Kidney (tissue), 14 donors: ENCODE data around the gene ELK3. TPM values are rescaled to one million over a fixed set of nuclear protein-coding genes. Genes with fewer than 3 reads are reported as not detected.
A peak's percentile ranks its signal among the peaks of the same experiment; 100 is the strongest.

Source experiments
- DNase-seq, 5 donors: peaks; one replicate each; pipeline ENCODE4 v3.0.0-alpha.2; 2013 to 2020
- FAIRE-seq: peaks from 2 replicates; lab custom pipeline; 2012; peaks lifted over from hg19 to GRCh38; lab: Jason Lieb, UNC
- H3K27ac ChIP-seq, 2 donors: one replicate each; pipeline ENCODE4 v1.7.0; 2013; ENCODE audit warnings: low read depth in 2 of 2, low read length in 2 of 2, inconsistent platforms in 1 of 2
- H3K27me3 ChIP-seq: one replicate; pipeline ENCODE4 v1.7.1; 2013; ENCODE audit warnings: low read length, inconsistent platforms; ENCODE audit not compliant: control insufficient read depth, insufficient read depth
- H3K36me3 ChIP-seq, 3 donors: one replicate each; pipeline versions ENCODE4 v1.7.0 to v1.7.1; 2013; ENCODE audit warnings: low read length in 3 of 3, control low read depth in 1 of 3, inconsistent platforms in 1 of 3; ENCODE audit not compliant: insufficient read depth in 3 of 3, control insufficient read depth in 2 of 3
- H3K4me1 ChIP-seq, 3 donors: one replicate each; pipeline versions ENCODE4 v1.7.0 to v1.7.1; 2013; ENCODE audit warnings: low read length in 3 of 3, inconsistent platforms in 1 of 3, low read depth in 1 of 3; ENCODE audit not compliant: control insufficient read depth in 2 of 3, insufficient read depth in 2 of 3
- H3K4me3 ChIP-seq, 3 donors: one replicate each; pipeline versions ENCODE4 v1.7.0 to v1.8.1; 2013; ENCODE audit warnings: low read length in 3 of 3, control low read depth in 1 of 3, inconsistent platforms in 1 of 3
- H3K9ac ChIP-seq, 3 donors: one replicate each; pipeline versions ENCODE4 v1.7.0 to v1.7.1; 2013; ENCODE audit warnings: low read length in 3 of 3, control low read depth in 1 of 3, inconsistent platforms in 1 of 3
- H3K9me3 ChIP-seq, 3 donors: one replicate each; pipeline versions ENCODE4 v1.7.0 to v1.7.1; 2013; ENCODE audit warnings: low read length in 3 of 3, control low read depth in 1 of 3, inconsistent platforms in 1 of 3; ENCODE audit not compliant: control insufficient read depth in 2 of 3, insufficient read depth in 1 of 3
- CTCF ChIP-seq: IDR thresholded peaks from 3 replicates; pipeline ENCODE4 v1.5.1; 2012; ENCODE audit warnings: mild to moderate bottlenecking, moderate library complexity, borderline replicate concordance; ENCODE audit not compliant: insufficient read depth; ENCODE audit errors: extremely low read depth
- intact Hi-C: fragments of 100-400 bp; cut with DNase I; formaldehyde crosslinking; loops from one replicate; pipeline ENCODE4 v1.11.1; 2022
- polyA plus RNA-seq: library from polyadenylated mRNA; stranded (reverse); fragments of 350-450 nt; fragmentation: Illumina TruSeq; extraction: RNeasy Lipid Tissue Mini Kit (QIAGEN cat#74804); gene quantifications from one replicate; pipeline ENCODE4 v1.2.3, GENCODE V29; 2014; ENCODE audit warnings: low read depth, low replicate concordance; ENCODE audit not compliant: insufficient read depth
- total RNA-seq: library from RNA; stranded (reverse); fragmentation: NEBNext Ultra II Directional; extraction: Animal tissue kit (Norgen Biotek cat#: 25700); gene quantifications from one replicate; pipeline ENCODE4 v1.2.1, GENCODE V29; 2021
- donor health status: control.
- donor health status: control.
- donor health status: control.
- donor health status: control.
- donor health status: control.
- donor health status: DM: yes; HTN: yes; CAD: no.
- donor health status: Normal renal cell carcinoma (clear cell type).

ELK3 gene
- total and polyA plus RNA-seq, 2 donors from 2014 or later = 10.5 to 59.5 TPM

- FAIRE-seq (no peak), DNase-seq (peak; percentile 33 to 77 (median 60))
- no peaks in the 10 kb centered on the region for H3K9me3 ChIP-seq
- TF ChIP-seq CTCF = no peak
- no peaks in the 10 kb centered on the region for H3K36me3 ChIP-seq
- no peaks in the 10 kb centered on the region for H3K27me3 ChIP-seq
- H3K9ac ChIP-seq = peak overlapping the region in 2 of 3 donors; percentile 16 to 67
- H3K27ac ChIP-seq = peak overlapping the region; percentile 14 to 32
- intact Hi-C loops = no loop called here
- H3K4me3 ChIP-seq = peak overlapping the region; percentile 70 to 78 (median 77)
- H3K4me1 ChIP-seq = no peaks in the 10 kb centered on the region
These were observed 1.8 kb downstream of the ELK3 start for GRCh38 chr12:96195845-96196451.

GRCh38 chr12:96196781-96197180, 2.6 kb downstream of the ELK3 start:
- no peaks in the 10 kb centered on the region for H3K9me3 ChIP-seq
- DNase-seq (no peak), FAIRE-seq (no peak)
- intact Hi-C loops = no loop called here
- TF ChIP-seq CTCF = no peak
- H3K9ac ChIP-seq = no peak overlapping the region
- no peaks in the 10 kb centered on the region for H3K36me3 ChIP-seq
- no peaks in the 10 kb centered on the region for H3K27me3 ChIP-seq
- H3K27ac ChIP-seq = no peak overlapping the region
- H3K4me1 ChIP-seq = no peaks in the 10 kb centered on the region
- H3K4me3 ChIP-seq = peak overlapping the region in 2 of 3 donors; percentile 4 to 77

- Histone ChIP-seq H3K4me1 (no peaks in the 10 kb centered on the region), H3K9ac (no peak overlapping the region), H3K27ac (peak overlapping the region in 1 of 2 donors; percentile 15), H3K4me3 (no peak overlapping the region), H3K27me3 (no peaks in the 10 kb centered on the region), H3K36me3 (no peaks in the 10 kb centered on the region), H3K9me3 (no peaks in the 10 kb centered on the region)
- no peak for DNase-seq
- FAIRE-seq = no peak
- intact Hi-C loops = no loop called here
- no peak for TF ChIP-seq CTCF
These were observed 3.5 kb downstream of the ELK3 start for GRCh38 chr12:96197503-96198272.
